ENCODE results near the gene KDM5A. TPM values are rescaled to one million over a fixed set of nuclear protein-coding genes. Genes with fewer than 3 reads are reported as not detected.

The KDM5A gene
- total RNA-seq, 1 experiment from 2014 or later = 56.9 TPM

DNA sequence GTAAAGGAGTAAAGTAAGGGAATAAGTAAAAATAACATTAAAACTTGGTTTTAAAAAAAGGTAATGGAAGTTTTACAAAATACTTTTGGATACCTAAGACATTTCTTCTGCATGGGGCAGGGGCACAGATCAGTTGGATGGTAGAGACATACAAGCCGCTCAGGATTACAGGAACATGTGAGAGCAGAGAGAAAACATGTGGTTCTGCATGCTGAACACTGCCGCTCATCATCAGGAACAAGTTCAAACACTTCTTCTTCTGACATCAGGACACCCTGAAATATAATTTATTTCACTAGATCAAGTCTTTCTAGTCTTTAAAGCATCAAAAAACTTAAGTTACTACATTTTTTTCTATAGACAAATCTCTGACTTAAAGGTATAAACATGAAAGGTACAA lies 65.6 kb downstream of the KDM5A start:
- H3K27me3 ChIP-seq (ENCODE audit: insufficient read depth, low read length) = no peaks in the 10 kb centered on the region
- no peak overlapping the region for H4K5ac ChIP-seq (ENCODE audit: insufficient read length, low read depth, low read length)
- H3T11ph ChIP-seq (ENCODE audit: low read length) = no peak overlapping the region
- H4K20me1 ChIP-seq (ENCODE audit: control insufficient read depth, insufficient read depth, insufficient read length) = no peaks in the 10 kb centered on the region
- H2BK12ac ChIP-seq (ENCODE audit: insufficient read length, low read depth, low read length) = no peak overlapping the region
- Mint-ChIP-seq H3K27ac (no peak overlapping the region), H3K36me3 (ENCODE audit: insufficient read depth in 1 of 3, low read depth in 3 of 3) (peaks cover 16 to 74% (median 59%) of the 10 kb centered on the region in 3 experiments; a peak in 6 of 7 replicates), H3K4me1 (no peaks in the 10 kb centered on the region), H3K27me3 (ENCODE audit: low read depth) (no peaks in the 10 kb centered on the region), H3K4me3 (no peak overlapping the region), H3K9me3 (no peaks in the 10 kb centered on the region)
- no peaks in the 10 kb centered on the region for H3K79me1 ChIP-seq (ENCODE audit: insufficient read depth, low read depth, low read length, poor library complexity, severe bottlenecking)
- no peak overlapping the region for H2BK15ac ChIP-seq (ENCODE audit: low read depth, low read length)
- no peak overlapping the region for H2BK120ac ChIP-seq (ENCODE audit: low read depth, low read length, poor library complexity, severe bottlenecking)
- H3K14ac ChIP-seq (ENCODE audit: insufficient read depth, low read length) = no peak overlapping the region
- no peak overlapping the region for H2AFZ ChIP-seq (ENCODE audit: low read length)
- no peak overlapping the region for H2BK20ac ChIP-seq (ENCODE audit: low read depth, low read length, poor library complexity, severe bottlenecking)
- H4K8ac ChIP-seq (replicated peaks; ENCODE audit: insufficient read length, low read depth, low read length) = no peak overlapping the region
- no CpG with 5 or more reads among the region's 2 CpGs for WGBS (ENCODE audit: extremely low coverage, insufficient read length, low lambda C conversion rate)
- H3K4me1 ChIP-seq (ENCODE audit: insufficient read depth, low read length) = no peaks in the 10 kb centered on the region
- no peak overlapping the region for H3K27ac ChIP-seq (ENCODE audit: insufficient read length, low read depth, low read length)
- H3K23me2 ChIP-seq (ENCODE audit: insufficient read length, low read depth, low read length, poor library complexity, severe bottlenecking) = no peaks in the 10 kb centered on the region
- H2BK5ac ChIP-seq (ENCODE audit: insufficient read length, low read length) = no peak overlapping the region
- no peak for DNase-seq
- TF ChIP-seq CTCF (conservative IDR thresholded peaks at IDR 0.05) = no peak
- no peak overlapping the region for H3K23ac ChIP-seq (ENCODE audit: insufficient read length, low read depth, low read length)
- H3K18ac ChIP-seq (ENCODE audit: insufficient read length, low read depth, low read length) = no peak overlapping the region
- no peak overlapping the region for H3K9ac ChIP-seq (ENCODE audit: extremely low read depth, insufficient read length, low read length)
- no peaks in the 10 kb centered on the region for H3K9me3 ChIP-seq (ENCODE audit: control insufficient read depth, low read depth, low read length)
- no peak overlapping the region for H2AK5ac ChIP-seq (ENCODE audit: insufficient read length, low read length)
- H3K56ac ChIP-seq (ENCODE audit: insufficient read length, low read depth, low read length) = no peak overlapping the region
- no peak overlapping the region for H3K4me2 ChIP-seq (ENCODE audit: insufficient read depth, insufficient read length, low read length)
- no peaks in the 10 kb centered on the region for H3K79me2 ChIP-seq (ENCODE audit: insufficient read depth, low read length)
- H4K91ac ChIP-seq (ENCODE audit: insufficient read length, low read depth, low read length) = no peak overlapping the region
- H3K4ac ChIP-seq (ENCODE audit: low read depth, low read length) = no peak overlapping the region

Measured in H9 (cell line).